Neural cell (in vitro differentiated cells): ENCODE results near the gene GRIN3A. TPM values are rescaled to one million over a fixed set of nuclear protein-coding genes. Genes with fewer than 3 reads are reported as not detected.

Experiments
- H2AFZ ChIP-seq: fragments of 200-600, 300-800 bp; sonication (generic), shearing (Covaris generic); 2 replicates; pipeline ENCODE4 v1.6.0; 2014; ENCODE audit warnings: low read depth, mild to moderate bottlenecking, antibody characterized with exemption, low read length, moderate library complexity
- H3F3A ChIP-seq: fragments of 200-600 bp; shearing (Covaris generic); 2 replicates; pipeline ENCODE4 v1.6.1; 2016; ENCODE audit warnings: mild to moderate bottlenecking, moderate library complexity, mixed read lengths, antibody characterized with exemption, low read length; ENCODE audit not compliant: insufficient read depth, poor library complexity, severe bottlenecking
- H3K27ac ChIP-seq: fragments of 200-600, 300-800 bp; sonication (generic), shearing (Covaris generic); 2 replicates; pipeline ENCODE4 v1.5.1; 2014; ENCODE audit warnings: mild to moderate bottlenecking, low read length, moderate library complexity
- H3K27me3 ChIP-seq: fragments of 300-800, 200-600 bp; sonication (generic), shearing (Covaris generic); 2 replicates; pipeline ENCODE4 v1.6.0; 2014; ENCODE audit warnings: mild to moderate bottlenecking, low read depth, low read length, moderate library complexity; ENCODE audit not compliant: insufficient read depth
- H3K36me3 ChIP-seq: fragments of 300-800, 200-600 bp; sonication (generic), shearing (Covaris generic); 2 replicates; pipeline ENCODE4 v1.5.1; 2014; ENCODE audit warnings: mild to moderate bottlenecking, antibody characterized with exemption, low read length, moderate library complexity; ENCODE audit not compliant: insufficient read depth
- H3K4me2 ChIP-seq: fragments of 300-800, 200-600 bp; sonication (generic), shearing (Covaris generic); 2 replicates; pipeline ENCODE4 v1.6.0; 2014; ENCODE audit warnings: mild to moderate bottlenecking, low read length
- H3K4me3 ChIP-seq: fragments of 300-800, 200-600 bp; sonication (generic), shearing (Covaris generic); 2 replicates; pipeline ENCODE4 v1.5.1; 2014; ENCODE audit warnings: mild to moderate bottlenecking, low read length, moderate library complexity
- H3K79me2 ChIP-seq: fragments of 200-600 bp; shearing (Covaris generic); replicated peaks from 2 replicates; pipeline ENCODE4 v1.6.0; 2014; ENCODE audit warnings: mild to moderate bottlenecking, low read length, moderate library complexity; ENCODE audit not compliant: insufficient read depth
- H3K9ac ChIP-seq: fragments of 300-800, 200-600 bp; sonication (generic), shearing (Covaris generic); 2 replicates; pipeline ENCODE4 v1.6.1; 2016; ENCODE audit warnings: mild to moderate bottlenecking, low read length, mixed read lengths
- H3K9me2 ChIP-seq: fragments of 200-600 bp; shearing (Covaris generic); 2 replicates; pipeline ENCODE4 v1.6.1; 2016; ENCODE audit warnings: mild to moderate bottlenecking, low read length, mixed read lengths; ENCODE audit not compliant: insufficient read depth
- H3K9me3 ChIP-seq: fragments of 200-600, 300-800 bp; sonication (generic), shearing (Covaris generic); 2 replicates; pipeline ENCODE4 v1.6.1; 2016; ENCODE audit warnings: mild to moderate bottlenecking, mixed run types, low read length, moderate library complexity, mixed read lengths
- H4K20me1 ChIP-seq: fragments of 200-600 bp; shearing (Covaris generic); 2 replicates; pipeline ENCODE4 v1.6.1; 2016; ENCODE audit warnings: mild to moderate bottlenecking, mixed run types; ENCODE audit not compliant: insufficient read depth
- EP300 ChIP-seq: fragments of 450-650 bp; conservative IDR thresholded peaks from 2 replicates; pipeline ENCODE4 v1.6.1; 2014; ENCODE audit warnings: antibody characterized with exemption, mild to moderate bottlenecking, moderate library complexity; ENCODE audit not compliant: poor library complexity, severe bottlenecking
- EZH2 ChIP-seq: fragments of 200-600, 300-800 bp; shearing (Covaris generic), sonication (generic); IDR thresholded peaks from 2 replicates; pipeline ENCODE4 v1.6.1; 2014; ENCODE audit warnings: antibody characterized with exemption, low read length, borderline replicate concordance, mild to moderate bottlenecking; ENCODE audit not compliant: insufficient read depth, poor library complexity, severe bottlenecking
- MXI1 ChIP-seq: fragments of 450-650 bp; conservative IDR thresholded peaks from 2 replicates; pipeline ENCODE4 v1.6.1; 2014; ENCODE audit warnings: antibody characterized with exemption, mild to moderate bottlenecking; ENCODE audit not compliant: poor library complexity, severe bottlenecking
- POLR2AphosphoS5 ChIP-seq: IDR thresholded peaks from 2 replicates; pipeline ENCODE4 v1.6.1; 2012
- RAD21 ChIP-seq: fragments of 450-650 bp; conservative IDR thresholded peaks from 2 replicates; pipeline ENCODE4 v1.6.1; 2014; ENCODE audit warnings: antibody characterized with exemption, mild to moderate bottlenecking, moderate library complexity
- SMC3 ChIP-seq: fragments of 450-650 bp; conservative IDR thresholded peaks from 2 replicates; pipeline ENCODE4 v1.6.1; 2014; ENCODE audit warnings: antibody characterized with exemption, mild to moderate bottlenecking, moderate library complexity; ENCODE audit not compliant: poor library complexity
- TAF1 ChIP-seq: IDR thresholded peaks from 2 replicates; pipeline ENCODE4 v1.6.1; 2012; ENCODE audit warnings: low read depth
- polyA plus RNA-seq: library from polyadenylated mRNA; depleted of rRNA; stranded (reverse); fragments of >200 nt; gene quantifications from 2 replicates; pipeline ENCODE4 v1.2.3, GENCODE V29; 2014
- TF ChIP-seq, protein P1 (sequence below): fragments of 450-650 bp; IDR thresholded peaks from 2 replicates; pipeline ENCODE4 v1.5.1; 2014; ENCODE audit warnings: antibody characterized with exemption, mild to moderate bottlenecking, moderate library complexity; ENCODE audit not compliant: poor library complexity, severe bottlenecking
- TF ChIP-seq, protein P2 (sequence below): IDR thresholded peaks from 2 replicates; pipeline ENCODE4 v1.6.1; 2012; ENCODE audit warnings: borderline replicate concordance

The GRIN3A gene
- polyA plus RNA-seq, 1 donor from 2014 or later, result 0.59 TPM

DNA sequence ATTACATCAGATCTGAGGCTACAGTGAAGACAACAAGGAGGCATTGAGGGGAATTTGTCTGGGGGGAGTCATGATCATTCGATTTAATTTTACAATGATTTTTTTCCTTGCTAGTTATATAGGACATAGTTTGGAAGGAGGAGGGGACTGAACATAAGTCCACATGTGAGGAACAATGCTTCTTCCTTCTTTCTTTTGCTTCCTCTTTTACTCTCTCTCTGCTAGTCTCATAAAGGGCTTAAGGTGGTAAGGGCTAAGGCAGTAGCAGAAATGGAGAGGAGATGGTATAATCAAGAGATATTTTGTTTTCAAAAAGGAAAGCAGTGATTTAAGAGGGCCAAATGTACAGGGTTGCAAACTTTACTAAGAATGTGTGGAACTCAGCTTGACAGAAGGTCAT, 64.3 kb downstream of the GRIN3A start:
- Histone ChIP-seq H3F3A (no peaks in the 10 kb centered on the region), H3K9me3 (no peaks in the 10 kb centered on the region), H3K9me2 (no peaks in the 10 kb centered on the region), H2AFZ (no peak overlapping the region), H3K79me2 (no peaks in the 10 kb centered on the region), H4K20me1 (no peaks in the 10 kb centered on the region), H3K27ac (no peak overlapping the region), H3K4me3 (no peak overlapping the region), H3K9ac (no peak overlapping the region), H3K4me2 (no peak overlapping the region), H3K27me3 (no peaks in the 10 kb centered on the region), H3K36me3 (no peaks in the 10 kb centered on the region)
- TF ChIP-seq, protein P1, sequence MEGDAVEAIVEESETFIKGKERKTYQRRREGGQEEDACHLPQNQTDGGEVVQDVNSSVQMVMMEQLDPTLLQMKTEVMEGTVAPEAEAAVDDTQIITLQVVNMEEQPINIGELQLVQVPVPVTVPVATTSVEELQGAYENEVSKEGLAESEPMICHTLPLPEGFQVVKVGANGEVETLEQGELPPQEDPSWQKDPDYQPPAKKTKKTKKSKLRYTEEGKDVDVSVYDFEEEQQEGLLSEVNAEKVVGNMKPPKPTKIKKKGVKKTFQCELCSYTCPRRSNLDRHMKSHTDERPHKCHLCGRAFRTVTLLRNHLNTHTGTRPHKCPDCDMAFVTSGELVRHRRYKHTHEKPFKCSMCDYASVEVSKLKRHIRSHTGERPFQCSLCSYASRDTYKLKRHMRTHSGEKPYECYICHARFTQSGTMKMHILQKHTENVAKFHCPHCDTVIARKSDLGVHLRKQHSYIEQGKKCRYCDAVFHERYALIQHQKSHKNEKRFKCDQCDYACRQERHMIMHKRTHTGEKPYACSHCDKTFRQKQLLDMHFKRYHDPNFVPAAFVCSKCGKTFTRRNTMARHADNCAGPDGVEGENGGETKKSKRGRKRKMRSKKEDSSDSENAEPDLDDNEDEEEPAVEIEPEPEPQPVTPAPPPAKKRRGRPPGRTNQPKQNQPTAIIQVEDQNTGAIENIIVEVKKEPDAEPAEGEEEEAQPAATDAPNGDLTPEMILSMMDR, result no peak
- TF ChIP-seq, protein P2, sequence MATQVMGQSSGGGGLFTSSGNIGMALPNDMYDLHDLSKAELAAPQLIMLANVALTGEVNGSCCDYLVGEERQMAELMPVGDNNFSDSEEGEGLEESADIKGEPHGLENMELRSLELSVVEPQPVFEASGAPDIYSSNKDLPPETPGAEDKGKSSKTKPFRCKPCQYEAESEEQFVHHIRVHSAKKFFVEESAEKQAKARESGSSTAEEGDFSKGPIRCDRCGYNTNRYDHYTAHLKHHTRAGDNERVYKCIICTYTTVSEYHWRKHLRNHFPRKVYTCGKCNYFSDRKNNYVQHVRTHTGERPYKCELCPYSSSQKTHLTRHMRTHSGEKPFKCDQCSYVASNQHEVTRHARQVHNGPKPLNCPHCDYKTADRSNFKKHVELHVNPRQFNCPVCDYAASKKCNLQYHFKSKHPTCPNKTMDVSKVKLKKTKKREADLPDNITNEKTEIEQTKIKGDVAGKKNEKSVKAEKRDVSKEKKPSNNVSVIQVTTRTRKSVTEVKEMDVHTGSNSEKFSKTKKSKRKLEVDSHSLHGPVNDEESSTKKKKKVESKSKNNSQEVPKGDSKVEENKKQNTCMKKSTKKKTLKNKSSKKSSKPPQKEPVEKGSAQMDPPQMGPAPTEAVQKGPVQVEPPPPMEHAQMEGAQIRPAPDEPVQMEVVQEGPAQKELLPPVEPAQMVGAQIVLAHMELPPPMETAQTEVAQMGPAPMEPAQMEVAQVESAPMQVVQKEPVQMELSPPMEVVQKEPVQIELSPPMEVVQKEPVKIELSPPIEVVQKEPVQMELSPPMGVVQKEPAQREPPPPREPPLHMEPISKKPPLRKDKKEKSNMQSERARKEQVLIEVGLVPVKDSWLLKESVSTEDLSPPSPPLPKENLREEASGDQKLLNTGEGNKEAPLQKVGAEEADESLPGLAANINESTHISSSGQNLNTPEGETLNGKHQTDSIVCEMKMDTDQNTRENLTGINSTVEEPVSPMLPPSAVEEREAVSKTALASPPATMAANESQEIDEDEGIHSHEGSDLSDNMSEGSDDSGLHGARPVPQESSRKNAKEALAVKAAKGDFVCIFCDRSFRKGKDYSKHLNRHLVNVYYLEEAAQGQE, result no peak
- no peak for TF ChIP-seq RAD21
- no peak for TF ChIP-seq MXI1
- no peak for TF ChIP-seq EP300
- TF ChIP-seq TAF1, result no peak
- no peak for TF ChIP-seq SMC3
- no peak for TF ChIP-seq POLR2AphosphoS5
- no peak for TF ChIP-seq EZH2

DNA sequence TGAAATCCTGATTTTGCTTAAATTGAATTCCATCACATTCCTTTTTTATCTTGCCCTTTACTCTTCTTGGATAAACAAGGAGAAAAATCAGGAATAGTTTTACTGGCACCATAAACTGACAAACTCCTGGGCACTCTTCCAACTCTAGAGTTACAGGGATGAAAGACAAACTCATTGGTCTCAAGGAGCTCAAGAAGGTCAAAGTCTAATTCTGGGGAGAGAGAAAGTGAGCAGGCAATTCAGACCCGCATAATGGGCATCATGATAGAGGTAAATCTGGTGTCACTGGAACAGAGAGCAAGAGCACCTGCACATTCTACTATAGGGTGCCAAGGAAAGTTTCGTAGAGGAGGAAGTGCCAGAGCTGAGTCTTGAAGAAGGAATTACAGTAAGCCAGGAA, 64.8 kb downstream of the GRIN3A start:
- Histone ChIP-seq H2AFZ (no peak overlapping the region), H3K27ac (no peak overlapping the region), H3F3A (no peaks in the 10 kb centered on the region), H3K79me2 (no peaks in the 10 kb centered on the region), H3K9me3 (no peaks in the 10 kb centered on the region), H3K36me3 (no peaks in the 10 kb centered on the region), H3K9ac (no peak overlapping the region), H3K27me3 (no peaks in the 10 kb centered on the region), H3K4me3 (no peak overlapping the region), H4K20me1 (no peaks in the 10 kb centered on the region), H3K4me2 (no peak overlapping the region), H3K9me2 (no peaks in the 10 kb centered on the region)
- TF ChIP-seq EZH2, result no peak
- no peak for TF ChIP-seq RAD21
- no peak for TF ChIP-seq MXI1
- no peak for TF ChIP-seq SMC3
- TF ChIP-seq, protein P2, result no peak
- no peak for TF ChIP-seq EP300
- TF ChIP-seq, protein P1, result no peak
- no peak for TF ChIP-seq POLR2AphosphoS5
